Activated CD8-positive, alpha-beta T cell treated with anti-CD3 and anti-CD28 coated beads, Interleukin-2, amount 10 ng/mL, durations not matched to agents 7 days and 5 days (primary cell): Measurements from ENCODE around the gene TRIM29. TPM values are rescaled to one million over a fixed set of nuclear protein-coding genes. Genes with fewer than 3 reads are reported as not detected.

ENCODE experiments used
- ATAC-seq: fragments of 150-1000 bp; cut with Tn5 transposase; one replicate; pipeline ENCODE4 v1.10.0; 2021; ENCODE audit warnings: moderate library complexity
- CTCF ChIA-PET: fragments of 350-600 bp; sonication (Branson Sonifier 250); formaldehyde crosslinking; loops from one replicate; lab custom pipeline; 2021; ENCODE audit warnings: antibody characterized with exemption; lab: Charles Lee
- POLR2A ChIA-PET: fragments of 350-600 bp; sonication (Branson Sonifier 250); formaldehyde crosslinking; loops from one replicate; lab custom pipeline; 2021; ENCODE audit warnings: antibody characterized with exemption; lab: Charles Lee
- DNase-seq: peaks from one replicate; pipeline ENCODE4 v3.0.0-alpha.2; 2020
- H3K27ac Mint-ChIP-seq: one replicate; pipeline ENCODE4 v1.8.0; 2021; ENCODE audit warnings: mild to moderate bottlenecking, mixed read lengths
- H3K27me3 Mint-ChIP-seq: one replicate; pipeline ENCODE4 v1.8.0; 2021; ENCODE audit warnings: low read depth, mixed read lengths
- H3K36me3 Mint-ChIP-seq: one replicate; pipeline ENCODE4 v1.8.0; 2021; ENCODE audit warnings: low read depth, mixed read lengths
- H3K4me1 Mint-ChIP-seq: one replicate; pipeline ENCODE4 v1.8.0; 2021; ENCODE audit warnings: low read depth, mixed read lengths
- H3K4me3 Mint-ChIP-seq: one replicate; pipeline ENCODE4 v1.8.0; 2021; ENCODE audit warnings: mild to moderate bottlenecking, mixed read lengths
- H3K9me3 Mint-ChIP-seq: one replicate; pipeline ENCODE4 v1.8.0; 2022; ENCODE audit warnings: mixed read lengths; ENCODE audit not compliant: insufficient read depth
- total RNA-seq, 2 experiments: library from RNA; stranded (reverse); gene quantifications; one replicate each; pipeline ENCODE4 v1.2.3, GENCODE V29; 2021

TRIM29 gene
- total RNA-seq, 2 experiments from 2014 or later, result not detected

GRCh38 chr11:120097721-120098385 lies 40.1 kb downstream of the TRIM29 start:
- ATAC-seq (no peak), DNase-seq (no peak)
- H3K4me3 Mint-ChIP-seq, result no peak overlapping the region
- no peak overlapping the region for H3K27ac Mint-ChIP-seq
- H3K27me3 Mint-ChIP-seq, result peaks cover 2% of the 10 kb centered on the region
- H3K9me3 Mint-ChIP-seq, result no peaks in the 10 kb centered on the region
- POLR2A ChIA-PET, result no interaction called here
- CTCF ChIA-PET, result interaction anchor here (1.5 kb wide), 1 partner anchor 10 kb away, joined by 6 read pairs; no protein-coding TSS in a partner anchor
- no peaks in the 10 kb centered on the region for H3K4me1 Mint-ChIP-seq
- no peaks in the 10 kb centered on the region for H3K36me3 Mint-ChIP-seq

GRCh38 chr11:120096369-120097191 lies 41.3 kb downstream of the TRIM29 start:
- Mint-ChIP-seq H3K4me1 (no peaks in the 10 kb centered on the region), H3K27ac (no peak overlapping the region), H3K4me3 (no peak overlapping the region), H3K36me3 (no peaks in the 10 kb centered on the region), H3K9me3 (no peaks in the 10 kb centered on the region), H3K27me3 (peaks cover 5% of the 10 kb centered on the region)
- DNase-seq, result no peak
- ATAC-seq, result no peak
- CTCF ChIA-PET, result interaction anchor here (1.3 to 1.5 kb wide), 2 partner anchors 12 kb away, joined by 3 to 6 read pairs; no protein-coding TSS in a partner anchor
- POLR2A ChIA-PET, result no interaction called here

GRCh38 chr11:120095516-120095915 lies 42.4 kb downstream of the TRIM29 start:
- no peak overlapping the region for H3K4me3 Mint-ChIP-seq
- H3K27ac Mint-ChIP-seq, result no peak overlapping the region
- ChIA-PET CTCF (interaction anchor here (1.3 kb wide), 1 partner anchor 13 kb away, joined by 3 read pairs; no protein-coding TSS in a partner anchor), POLR2A (no interaction called here)
- no peaks in the 10 kb centered on the region for H3K4me1 Mint-ChIP-seq
- DNase-seq (no peak), ATAC-seq (no peak)
- peaks cover 5% of the 10 kb centered on the region for H3K27me3 Mint-ChIP-seq
- H3K9me3 Mint-ChIP-seq, result no peaks in the 10 kb centered on the region
- H3K36me3 Mint-ChIP-seq, result no peaks in the 10 kb centered on the region

- DNase-seq (no peak), ATAC-seq (no peak)
- Mint-ChIP-seq H3K36me3 (no peaks in the 10 kb centered on the region), H3K4me1 (no peaks in the 10 kb centered on the region), H3K9me3 (no peaks in the 10 kb centered on the region), H3K4me3 (no peak overlapping the region), H3K27ac (no peak overlapping the region), H3K27me3 (peaks cover 4% of the 10 kb centered on the region)
- POLR2A ChIA-PET, result no interaction called here
- CTCF ChIA-PET, result no interaction called here
Observed at GRCh38 chr11:120091701-120092100, 46.2 kb downstream of the TRIM29 start.

- ATAC-seq (no peak), DNase-seq (no peak)
- H3K27ac Mint-ChIP-seq, result no peak overlapping the region
- ChIA-PET POLR2A (no interaction called here), CTCF (no interaction called here)
- no peaks in the 10 kb centered on the region for H3K4me1 Mint-ChIP-seq
- H3K4me3 Mint-ChIP-seq, result no peak overlapping the region
- H3K27me3 Mint-ChIP-seq, result peaks cover 4% of the 10 kb centered on the region
- H3K36me3 Mint-ChIP-seq, result no peaks in the 10 kb centered on the region
- H3K9me3 Mint-ChIP-seq, result no peaks in the 10 kb centered on the region
Observed at GRCh38 chr11:120091121-120091520, 46.8 kb downstream of the TRIM29 start.

- ChIA-PET CTCF (no interaction called here), POLR2A (no interaction called here)
- ATAC-seq, result no peak
- H3K27ac Mint-ChIP-seq, result no peak overlapping the region
- no peaks in the 10 kb centered on the region for H3K4me1 Mint-ChIP-seq
- peaks cover 3% of the 10 kb centered on the region for H3K36me3 Mint-ChIP-seq
- no peak for DNase-seq
- H3K4me3 Mint-ChIP-seq, result no peak overlapping the region
- peaks cover 4% of the 10 kb centered on the region for H3K27me3 Mint-ChIP-seq
- peaks cover 4% of the 10 kb centered on the region for H3K9me3 Mint-ChIP-seq
Observed at GRCh38 chr11:120090411-120090810, 47.5 kb downstream of the TRIM29 start.

- Mint-ChIP-seq H3K36me3 (peaks cover 3% of the 10 kb centered on the region), H3K27me3 (peaks cover 4% of the 10 kb centered on the region), H3K27ac (no peak overlapping the region), H3K4me3 (no peak overlapping the region), H3K9me3 (peaks cover 4% of the 10 kb centered on the region), H3K4me1 (no peaks in the 10 kb centered on the region)
- DNase-seq (no peak), ATAC-seq (no peak)
- POLR2A ChIA-PET, result no interaction called here
- CTCF ChIA-PET, result interaction anchor here (1.6 kb wide), 1 partner anchor 19 kb away, joined by 5 read pairs; no protein-coding TSS in a partner anchor
Observed at GRCh38 chr11:120089036-120090001, 48.6 kb downstream of the TRIM29 start.

GRCh38 chr11:120088056-120088455 lies 49.9 kb downstream of the TRIM29 start:
- peaks cover 4% of the 10 kb centered on the region for H3K9me3 Mint-ChIP-seq
- H3K4me3 Mint-ChIP-seq, result no peak overlapping the region
- H3K27me3 Mint-ChIP-seq, result peaks cover 4% of the 10 kb centered on the region
- CTCF ChIA-PET, result interaction anchor here (1.1 to 1.6 kb wide), 2 partner anchors 8 to 21 kb away, joined by 3 to 5 read pairs; no protein-coding TSS in a partner anchor
- no peak overlapping the region for H3K27ac Mint-ChIP-seq
- ATAC-seq, result no peak
- H3K4me1 Mint-ChIP-seq, result no peaks in the 10 kb centered on the region
- POLR2A ChIA-PET, result no interaction called here
- H3K36me3 Mint-ChIP-seq, result peaks cover 6% of the 10 kb centered on the region
- no peak for DNase-seq

- Mint-ChIP-seq H3K4me3 (no peak overlapping the region), H3K27me3 (no peaks in the 10 kb centered on the region), H3K36me3 (peaks cover 8% of the 10 kb centered on the region), H3K27ac (no peak overlapping the region), H3K9me3 (peaks cover 5% of the 10 kb centered on the region), H3K4me1 (no peaks in the 10 kb centered on the region)
- POLR2A ChIA-PET, result no interaction called here
- ATAC-seq (no peak), DNase-seq (no peak)
- CTCF ChIA-PET, result no interaction called here
Observed at GRCh38 chr11:120086651-120087050, 51.3 kb downstream of the TRIM29 start.

GRCh38 chr11:120079750-120080610 lies 57.9 kb downstream of the TRIM29 start:
- Mint-ChIP-seq H3K36me3 (peaks cover 15% of the 10 kb centered on the region), H3K4me3 (no peak overlapping the region), H3K4me1 (no peaks in the 10 kb centered on the region), H3K27ac (no peak overlapping the region), H3K9me3 (peaks cover 11% of the 10 kb centered on the region), H3K27me3 (peaks cover 9% of the 10 kb centered on the region)
- CTCF ChIA-PET, result interaction anchor here (0.7 to 1.1 kb wide), 5 partner anchors 8 to 406 kb away, joined by 3 read pairs; no protein-coding TSS in a partner anchor
- DNase-seq (no peak), ATAC-seq (no peak)
- POLR2A ChIA-PET, result interaction anchor here (0.6 kb wide), 1 partner anchor 600 kb away, joined by 3 read pairs; no protein-coding TSS in a partner anchor
